ENCODE measurements around the gene ADCY10. TPM values are rescaled to one million over a fixed set of nuclear protein-coding genes. Genes with fewer than 3 reads are reported as not detected.
"Not testable (repeated sequence)": the region's sequence is repeated elsewhere in the genome, so short reads cannot be mapped to it uniquely, and the experiment has no call there.

ADCY10 gene
- total RNA-seq, 2 experiments from 2014 or later = not detected

GRCh38 chr1:167839009-167839408, 74.9 kb downstream of the ADCY10 start:
- POLR2A ChIA-PET = no interaction called here
- DNase-seq = no peak
- CTCF ChIA-PET = no interaction called here
- peaks cover 16% of the 10 kb centered on the region for H3K27me3 Mint-ChIP-seq (ENCODE audit: low read depth)
- H3K4me1 Mint-ChIP-seq (ENCODE audit: low read depth) = peaks cover 15% of the 10 kb centered on the region
- no peak overlapping the region for H3K4me3 Mint-ChIP-seq
- no peaks in the 10 kb centered on the region for H3K9me3 Mint-ChIP-seq (ENCODE audit: insufficient read depth)
- no peak overlapping the region for H3K27ac Mint-ChIP-seq
- H3K36me3 Mint-ChIP-seq (ENCODE audit: low read depth) = no peaks in the 10 kb centered on the region
- no peak for ATAC-seq

- no peaks in the 10 kb centered on the region for H3K9me3 Mint-ChIP-seq (ENCODE audit: insufficient read depth)
- H3K4me1 Mint-ChIP-seq (ENCODE audit: low read depth) = peaks cover 15% of the 10 kb centered on the region
- ChIA-PET POLR2A (no interaction called here), CTCF (no interaction called here)
- DNase-seq = peak; percentile 23
- H3K27me3 Mint-ChIP-seq (ENCODE audit: low read depth) = peaks cover 16% of the 10 kb centered on the region
- no peaks in the 10 kb centered on the region for H3K36me3 Mint-ChIP-seq (ENCODE audit: low read depth)
- H3K27ac Mint-ChIP-seq = no peak overlapping the region
- ATAC-seq = peak; percentile 55
- no peak overlapping the region for H3K4me3 Mint-ChIP-seq
Measured at GRCh38 chr1:167837326-167837725, 76.6 kb downstream of the ADCY10 start.

- Mint-ChIP-seq H3K27ac (no peak overlapping the region), H3K36me3 (ENCODE audit: low read depth) (no peaks in the 10 kb centered on the region), H3K4me1 (ENCODE audit: low read depth) (peaks cover 15% of the 10 kb centered on the region), H3K27me3 (ENCODE audit: low read depth) (peaks cover 15% of the 10 kb centered on the region), H3K9me3 (ENCODE audit: insufficient read depth) (no peaks in the 10 kb centered on the region), H3K4me3 (no peak overlapping the region)
- ATAC-seq = no peak
- ChIA-PET POLR2A (no interaction called here), CTCF (no interaction called here)
- DNase-seq = no peak
Measured at GRCh38 chr1:167836197-167836596, 77.7 kb downstream of the ADCY10 start.

- ChIA-PET CTCF (no interaction called here), POLR2A (no interaction called here)
- DNase-seq (no peak), ATAC-seq (no peak)
- H3K4me3 Mint-ChIP-seq = no peak overlapping the region
- peaks cover 15% of the 10 kb centered on the region for H3K4me1 Mint-ChIP-seq (ENCODE audit: low read depth)
- H3K36me3 Mint-ChIP-seq (ENCODE audit: low read depth) = no peaks in the 10 kb centered on the region
- no peak overlapping the region for H3K27ac Mint-ChIP-seq
- no peaks in the 10 kb centered on the region for H3K9me3 Mint-ChIP-seq (ENCODE audit: insufficient read depth)
- peaks cover 15% of the 10 kb centered on the region for H3K27me3 Mint-ChIP-seq (ENCODE audit: low read depth)
Measured at GRCh38 chr1:167833904-167834303, 80.0 kb downstream of the ADCY10 start.

GRCh38 chr1:167832693-167833092, 81.2 kb downstream of the ADCY10 start:
- H3K4me1 Mint-ChIP-seq (ENCODE audit: low read depth) = peaks cover 8% of the 10 kb centered on the region
- H3K4me3 Mint-ChIP-seq = no peak overlapping the region
- H3K36me3 Mint-ChIP-seq (ENCODE audit: low read depth) = no peaks in the 10 kb centered on the region
- no peak overlapping the region for H3K27ac Mint-ChIP-seq
- DNase-seq = no peak
- peaks cover 6% of the 10 kb centered on the region for H3K27me3 Mint-ChIP-seq (ENCODE audit: low read depth)
- ATAC-seq = no peak
- ChIA-PET CTCF (no interaction called here), POLR2A (interaction anchor here (0.8 kb wide), 1 partner anchor 268 kb away, joined by 3 read pairs; no protein-coding TSS in a partner anchor)
- no peaks in the 10 kb centered on the region for H3K9me3 Mint-ChIP-seq (ENCODE audit: insufficient read depth)

- H3K4me3 Mint-ChIP-seq; H3K27me3 Mint-ChIP-seq (ENCODE audit: low read depth); H3K4me1 Mint-ChIP-seq (ENCODE audit: low read depth); H3K9me3 Mint-ChIP-seq (ENCODE audit: insufficient read depth); CTCF ChIA-PET; H3K27ac Mint-ChIP-seq; ATAC-seq; H3K36me3 Mint-ChIP-seq (ENCODE audit: low read depth); POLR2A ChIA-PET; DNase-seq: not testable (repeated sequence)
Measured at GRCh38 chr1:167830668-167831067, 83.3 kb downstream of the ADCY10 start.

- Mint-ChIP-seq H3K36me3 (ENCODE audit: low read depth) (no peaks in the 10 kb centered on the region), H3K27ac (no peak overlapping the region), H3K4me3 (no peak overlapping the region), H3K9me3 (ENCODE audit: insufficient read depth) (no peaks in the 10 kb centered on the region), H3K27me3 (ENCODE audit: low read depth) (peaks cover 8% of the 10 kb centered on the region), H3K4me1 (ENCODE audit: low read depth) (no peaks in the 10 kb centered on the region)
- ChIA-PET POLR2A (no interaction called here), CTCF (no interaction called here)
- DNase-seq (no peak), ATAC-seq (no peak)
Measured at GRCh38 chr1:167829868-167830267, 84.1 kb downstream of the ADCY10 start.

- Mint-ChIP-seq H3K36me3 (ENCODE audit: low read depth) (no peaks in the 10 kb centered on the region), H3K9me3 (ENCODE audit: insufficient read depth) (no peaks in the 10 kb centered on the region), H3K4me1 (ENCODE audit: low read depth) (peaks cover 10% of the 10 kb centered on the region), H3K27ac (no peak overlapping the region), H3K4me3 (no peak overlapping the region), H3K27me3 (ENCODE audit: low read depth) (peaks cover 14% of the 10 kb centered on the region)
- ChIA-PET CTCF (no interaction called here), POLR2A (no interaction called here)
- DNase-seq = no peak
- no peak for ATAC-seq
Measured at GRCh38 chr1:167826127-167826526, 87.8 kb downstream of the ADCY10 start.

- Mint-ChIP-seq H3K9me3 (ENCODE audit: insufficient read depth) (no peaks in the 10 kb centered on the region), H3K36me3 (ENCODE audit: low read depth) (no peaks in the 10 kb centered on the region), H3K4me1 (ENCODE audit: low read depth) (peaks cover 10% of the 10 kb centered on the region), H3K27ac (no peak overlapping the region), H3K4me3 (no peak overlapping the region), H3K27me3 (ENCODE audit: low read depth) (peaks cover 11% of the 10 kb centered on the region)
- ATAC-seq (no peak), DNase-seq (no peak)
- POLR2A ChIA-PET = no interaction called here
- CTCF ChIA-PET = no interaction called here
Measured at GRCh38 chr1:167825419-167826079, 88.4 kb downstream of the ADCY10 start.

- Mint-ChIP-seq H3K36me3 (ENCODE audit: low read depth) (no peaks in the 10 kb centered on the region), H3K27me3 (ENCODE audit: low read depth) (peaks cover 15% of the 10 kb centered on the region), H3K9me3 (ENCODE audit: insufficient read depth) (no peaks in the 10 kb centered on the region), H3K27ac (no peak overlapping the region), H3K4me3 (no peak overlapping the region), H3K4me1 (ENCODE audit: low read depth) (peaks cover 16% of the 10 kb centered on the region)
- ChIA-PET CTCF (no interaction called here), POLR2A (no interaction called here)
- no peak for DNase-seq
- ATAC-seq = no peak
Measured at GRCh38 chr1:167824163-167824794, 89.7 kb downstream of the ADCY10 start.

GRCh38 chr1:167821969-167822685, 91.8 kb downstream of the ADCY10 start:
- CTCF ChIA-PET = no interaction called here
- ATAC-seq (no peak), DNase-seq (no peak)
- Mint-ChIP-seq H3K36me3 (ENCODE audit: low read depth) (no peaks in the 10 kb centered on the region), H3K27ac (no peak overlapping the region), H3K4me3 (no peak overlapping the region), H3K9me3 (ENCODE audit: insufficient read depth) (no peaks in the 10 kb centered on the region), H3K4me1 (ENCODE audit: low read depth) (peaks cover 16% of the 10 kb centered on the region), H3K27me3 (ENCODE audit: low read depth) (peaks cover 15% of the 10 kb centered on the region)
- POLR2A ChIA-PET = no interaction called here

GRCh38 chr1:167821356-167821685, 92.6 kb downstream of the ADCY10 start:
- DNase-seq = no peak
- Mint-ChIP-seq H3K4me3 (no peak overlapping the region), H3K27me3 (ENCODE audit: low read depth) (peaks cover 14% of the 10 kb centered on the region), H3K9me3 (ENCODE audit: insufficient read depth) (no peaks in the 10 kb centered on the region), H3K36me3 (ENCODE audit: low read depth) (no peaks in the 10 kb centered on the region), H3K27ac (no peak overlapping the region), H3K4me1 (ENCODE audit: low read depth) (peaks cover 16% of the 10 kb centered on the region)
- no peak for ATAC-seq
- POLR2A ChIA-PET = no interaction called here
- CTCF ChIA-PET = no interaction called here
